Stimulated activated CD4-positive, alpha-beta T cell treated with anti-CD3 and anti-CD28 coated beads, TNF-alpha, amount 100 ng/mL, for 1 hour (primary cell): ENCODE results near the gene MLN.
A peak's percentile ranks its signal among the peaks of the same experiment; 100 is the strongest.

ENCODE experiments used
- DNase-seq, 3 donors: peaks; one replicate each; pipeline ENCODE4 v3.0.0-alpha.2; 2020; ENCODE audit warnings: low read depth in 3 of 3, low spot score in 1 of 3

The MLN gene

GRCh38 chr6:33789550-33789895, 14.3 kb downstream of the MLN start:
- DNase-seq: no peak

GRCh38 chr6:33788694-33789549, 14.9 kb downstream of the MLN start, which contains the start of gene LEMD2:
Gene LEMD2, minus strand, starts transcription at chr6:33789130. Its CDS starts 14 bp downstream, at chr6:33789116.
- DNase-seq: peak; percentile 71 to 94 (median 87)

GRCh38 chr6:33787954-33788693, 15.7 kb downstream of the MLN start:
- DNase-seq: peak in 1 of 3 donors; percentile 22

- no peak for DNase-seq
Observed at GRCh38 chr6:33787346-33787953, 16.4 kb downstream of the MLN start.

GRCh38 chr6:33786736-33787135, 17.1 kb downstream of the MLN start:
- DNase-seq: no peak

- no peak for DNase-seq
Observed at GRCh38 chr6:33785778-33786177, 18.0 kb downstream of the MLN start.

GRCh38 chr6:33784787-33785186, 19.0 kb downstream of the MLN start:
- DNase-seq: no peak

GRCh38 chr6:33783781-33784520, 19.9 kb downstream of the MLN start:
- DNase-seq: no peak

DNA sequence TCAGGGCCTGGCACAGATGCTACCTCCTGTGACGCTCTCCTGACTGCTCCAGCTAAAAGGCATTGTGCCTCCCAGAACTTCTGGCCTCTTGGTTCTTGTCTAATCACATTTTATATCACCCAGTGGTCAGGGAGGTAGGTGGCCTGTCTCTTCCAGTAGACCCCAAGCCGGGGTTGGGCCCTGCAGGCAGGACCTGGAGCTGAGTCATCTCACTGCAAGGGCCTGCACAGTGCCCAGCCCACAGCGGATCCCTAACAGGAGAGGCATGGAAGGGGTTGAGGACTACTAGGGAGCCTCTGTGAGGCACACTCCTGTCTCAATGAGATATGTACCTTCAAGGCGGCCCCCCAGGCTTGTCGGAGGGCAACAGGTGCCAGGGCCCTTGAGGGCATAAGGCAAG, 21.2 kb downstream of the MLN start:
- no peak for DNase-seq

DNA sequence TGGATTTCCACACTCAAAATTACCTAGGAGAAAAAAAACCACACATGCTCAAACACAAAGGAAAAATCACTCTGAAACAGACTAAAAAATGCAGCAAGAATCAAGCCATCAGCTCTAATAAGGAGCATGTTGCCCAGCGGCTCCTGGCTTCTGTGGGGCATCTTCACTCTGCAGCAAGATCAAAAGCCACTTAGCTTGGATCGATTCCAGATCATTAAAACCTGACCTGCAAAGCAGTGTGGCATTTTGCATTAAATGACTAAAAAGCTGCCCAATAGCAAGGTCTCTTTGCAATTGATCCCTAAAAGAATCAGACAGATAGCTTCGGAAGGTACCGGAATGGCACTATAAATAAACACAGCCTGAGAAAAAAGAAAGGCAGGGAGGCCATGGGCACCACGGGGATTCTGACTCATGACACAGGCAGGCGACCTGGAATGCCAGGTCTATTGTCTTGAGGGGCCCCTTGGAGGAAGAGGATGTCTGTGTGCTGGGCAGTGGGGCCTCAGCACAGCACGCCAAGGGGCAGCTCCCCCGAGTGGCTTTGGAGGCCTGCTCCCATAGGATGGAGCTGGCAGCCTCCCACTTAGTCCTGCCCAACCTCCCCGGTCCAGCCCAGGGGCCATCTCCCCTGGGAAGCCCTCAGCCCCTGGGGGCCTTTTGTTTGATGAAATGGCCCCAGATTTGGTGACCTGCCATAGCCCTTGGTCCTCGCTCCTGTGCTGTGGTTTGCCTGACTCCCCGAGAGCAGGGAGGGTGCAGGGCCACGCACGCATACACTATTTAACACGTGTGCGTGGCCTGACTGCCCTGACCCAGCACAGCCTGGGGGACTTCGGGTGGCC, 22.4 kb downstream of the MLN start:
- no peak for DNase-seq

DNA sequence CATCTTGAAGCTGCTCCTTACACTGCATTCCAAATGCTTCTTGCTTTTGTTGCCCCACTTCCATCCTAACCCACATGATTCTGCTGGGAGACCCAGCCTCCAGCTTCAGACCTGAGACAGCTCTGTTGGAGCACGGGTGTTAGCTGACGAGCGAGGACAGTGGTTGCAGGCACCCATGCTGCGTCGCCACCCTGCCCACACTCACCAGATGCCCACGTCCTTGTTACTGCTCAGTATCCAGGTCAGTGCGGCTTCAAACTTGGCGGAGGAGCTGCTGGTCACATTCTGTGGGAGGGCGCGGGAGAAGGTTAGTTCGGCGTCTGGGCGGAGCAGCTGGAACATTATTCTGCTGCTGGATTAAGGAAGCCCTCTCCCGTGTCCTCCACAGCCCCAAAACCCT, 23.9 kb downstream of the MLN start:
- DNase-seq: no peak

DNA sequence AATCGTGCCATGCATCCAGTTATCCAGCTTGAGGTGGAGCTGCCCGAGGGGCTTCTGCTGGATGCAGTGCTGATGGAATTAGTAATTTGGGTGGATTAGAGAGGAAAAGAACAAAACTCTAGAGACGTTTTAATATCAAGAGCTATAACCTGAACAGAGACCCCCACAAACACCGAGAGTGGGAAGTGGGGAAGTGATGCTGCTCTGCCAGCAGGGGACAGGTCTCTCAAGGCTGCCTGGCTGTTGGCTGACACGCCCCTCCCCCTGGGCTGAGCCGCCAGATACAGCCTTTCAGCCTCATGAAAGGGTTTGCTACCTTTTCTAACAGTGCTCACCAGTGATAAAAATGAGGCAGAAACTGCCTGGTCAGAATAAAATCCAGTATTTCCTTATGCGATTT, 24.5 kb downstream of the MLN start:
- DNase-seq: no peak

GRCh38 chr6:33778444-33779121, 25.2 kb downstream of the MLN start:
- no peak for DNase-seq

- DNase-seq: no peak
Observed at GRCh38 chr6:33777398-33778388, 26.1 kb downstream of the MLN start.

DNA sequence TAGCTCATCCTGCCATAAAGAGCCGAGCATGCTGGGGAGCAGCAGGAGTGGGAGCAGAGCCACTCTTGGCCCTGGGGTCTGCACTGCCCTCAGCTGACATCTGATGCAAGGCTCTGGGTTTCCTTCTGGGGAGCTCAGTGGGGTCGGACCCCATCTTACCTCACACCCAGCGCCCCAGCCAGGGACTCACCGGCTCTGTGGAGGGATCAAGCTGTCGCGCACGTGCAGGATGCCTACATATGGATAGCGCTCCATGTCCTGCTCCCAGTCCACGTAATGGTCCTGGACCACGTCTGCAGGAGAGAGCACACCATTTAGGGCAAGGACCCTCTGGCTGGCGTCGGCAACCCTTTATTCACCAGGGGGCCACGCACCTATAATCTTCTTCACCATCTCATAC, 27.0 kb downstream of the MLN start:
- DNase-seq: no peak

- DNase-seq: no peak
Observed at GRCh38 chr6:33776186-33776585, 27.6 kb downstream of the MLN start.

GRCh38 chr6:33774774-33775173, 29.0 kb downstream of the MLN start:
- DNase-seq: no peak

DNA sequence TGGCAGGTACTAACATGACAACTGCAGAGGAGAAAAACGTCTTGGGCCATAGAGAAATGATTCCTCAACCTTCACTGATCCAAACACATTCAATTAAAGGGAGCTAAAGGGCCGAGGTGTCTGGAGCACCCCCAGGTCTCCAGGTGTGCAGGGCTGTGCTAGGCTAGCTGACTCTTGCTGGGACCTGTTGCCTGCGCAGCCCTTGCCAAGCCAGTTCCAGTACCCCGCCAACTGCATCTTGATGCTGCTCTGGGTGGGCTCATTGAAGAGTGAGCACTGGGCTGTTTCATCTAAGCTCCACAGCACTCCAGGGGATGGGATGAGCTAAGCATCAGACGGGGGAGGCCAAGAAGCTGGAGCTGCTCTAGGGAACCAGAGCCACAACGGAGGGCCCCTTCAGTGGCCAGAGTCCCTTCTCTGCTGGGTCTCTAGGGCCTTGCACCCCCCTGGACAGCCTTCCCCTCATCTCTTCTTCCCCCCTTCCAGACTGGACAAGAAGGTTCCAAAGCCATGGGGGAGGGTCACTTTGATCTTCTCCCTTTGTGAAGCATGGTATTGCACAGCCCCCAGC, 30.8 kb downstream of the MLN start:
- DNase-seq: no peak
